Activated B cell treated with CpG ODN at 0.5 μM for 24 hours (primary cell): ENCODE measurements around the gene CES1. TPM values are rescaled to one million over a fixed set of nuclear protein-coding genes. Genes with fewer than 3 reads are reported as not detected.

Source experiments
- ATAC-seq: fragments of 200-7000 bp; cut with Tn5 transposase; one replicate; pipeline ENCODE4 v1.10.0; 2021; ENCODE audit warnings: low read depth, mild to moderate bottlenecking, moderate library complexity
- CTCF ChIA-PET: fragments of 350-600 bp; sonication (Branson Sonifier 250); formaldehyde crosslinking; loops from one replicate; lab custom pipeline; 2021; ENCODE audit warnings: antibody characterized with exemption; lab: Charles Lee
- POLR2A ChIA-PET: fragments of 350-600 bp; sonication (Branson Sonifier 250); formaldehyde crosslinking; loops from one replicate; lab custom pipeline; 2021; ENCODE audit warnings: antibody characterized with exemption; lab: Charles Lee
- DNase-seq: peaks from one replicate; pipeline ENCODE4 v3.0.0; 2022
- H3K27ac Mint-ChIP-seq: one replicate; pipeline ENCODE4 v1.8.0; 2020; ENCODE audit warnings: mixed read lengths
- H3K27me3 Mint-ChIP-seq: one replicate; pipeline ENCODE4 v1.8.0; 2021; ENCODE audit warnings: mixed read lengths
- H3K36me3 Mint-ChIP-seq: one replicate; pipeline ENCODE4 v1.8.0; 2021; ENCODE audit warnings: low read depth, mixed read lengths
- H3K4me1 Mint-ChIP-seq: one replicate; pipeline ENCODE4 v1.8.0; 2021; ENCODE audit warnings: mixed read lengths
- H3K4me3 Mint-ChIP-seq: one replicate; pipeline ENCODE4 v1.8.0; 2020; ENCODE audit warnings: mild to moderate bottlenecking, mixed read lengths
- H3K9me3 Mint-ChIP-seq: one replicate; pipeline ENCODE4 v1.8.0; 2020; ENCODE audit warnings: mixed read lengths
- intact Hi-C: fragments of 100-400 bp; cut with micrococcal nuclease; formaldehyde crosslinking; loops from one replicate; pipeline ENCODE4 v1.15.1; 2024
- total RNA-seq: library from RNA; stranded (reverse); gene quantifications from 2 replicates; pipeline ENCODE4 v1.2.3, GENCODE V29; 2022
- TF ChIP-seq, protein P1 (sequence below): fragments of 200-600 bp; IDR thresholded peaks from one replicate; pipeline ENCODE4 v1.8.0; 2022; ENCODE audit warnings: antibody characterized with exemption, mild to moderate bottlenecking

Gene CES1
- total RNA-seq, 1 donor from 2014 or later = not detected

DNA sequence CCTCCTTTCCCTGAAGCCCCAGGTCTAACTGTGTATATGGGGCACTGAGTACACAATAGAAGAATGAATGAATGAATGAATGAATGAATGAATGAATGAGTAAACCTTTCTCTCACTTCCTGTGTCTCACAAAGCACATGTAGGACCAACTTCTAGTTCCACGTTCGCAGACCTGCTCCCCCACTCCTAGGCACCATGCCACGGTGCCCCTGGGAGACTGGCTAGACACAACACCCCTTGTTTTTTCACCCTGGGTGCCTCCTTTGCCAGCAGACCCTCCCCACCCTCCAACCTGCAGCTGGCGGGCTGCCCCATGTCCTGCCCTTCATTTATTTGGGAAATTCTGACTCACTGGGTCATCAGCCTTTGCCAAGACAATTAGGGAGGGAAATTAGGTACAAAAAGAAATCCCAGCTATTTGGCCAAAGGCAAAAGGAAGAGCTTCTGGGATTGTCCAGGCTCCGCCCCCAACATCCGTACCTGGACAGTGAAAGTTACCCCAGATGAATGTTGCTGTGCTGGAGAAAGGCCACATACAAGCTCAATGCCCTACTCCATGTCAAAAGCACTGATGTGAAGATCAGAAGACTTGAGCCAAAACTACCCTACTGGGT, 7.7 kb downstream of the CES1 start:
- ChIA-PET POLR2A (no interaction called here), CTCF (no interaction called here)
- no peak overlapping the region for H3K27ac Mint-ChIP-seq
- no peak overlapping the region for H3K4me3 Mint-ChIP-seq
- no peaks in the 10 kb centered on the region for H3K4me1 Mint-ChIP-seq
- DNase-seq = no peak
- ATAC-seq = no peak
- H3K27me3 Mint-ChIP-seq = peaks cover 20% of the 10 kb centered on the region
- no peaks in the 10 kb centered on the region for H3K9me3 Mint-ChIP-seq
- intact Hi-C loops = no loop called here
- TF ChIP-seq, protein P1, sequence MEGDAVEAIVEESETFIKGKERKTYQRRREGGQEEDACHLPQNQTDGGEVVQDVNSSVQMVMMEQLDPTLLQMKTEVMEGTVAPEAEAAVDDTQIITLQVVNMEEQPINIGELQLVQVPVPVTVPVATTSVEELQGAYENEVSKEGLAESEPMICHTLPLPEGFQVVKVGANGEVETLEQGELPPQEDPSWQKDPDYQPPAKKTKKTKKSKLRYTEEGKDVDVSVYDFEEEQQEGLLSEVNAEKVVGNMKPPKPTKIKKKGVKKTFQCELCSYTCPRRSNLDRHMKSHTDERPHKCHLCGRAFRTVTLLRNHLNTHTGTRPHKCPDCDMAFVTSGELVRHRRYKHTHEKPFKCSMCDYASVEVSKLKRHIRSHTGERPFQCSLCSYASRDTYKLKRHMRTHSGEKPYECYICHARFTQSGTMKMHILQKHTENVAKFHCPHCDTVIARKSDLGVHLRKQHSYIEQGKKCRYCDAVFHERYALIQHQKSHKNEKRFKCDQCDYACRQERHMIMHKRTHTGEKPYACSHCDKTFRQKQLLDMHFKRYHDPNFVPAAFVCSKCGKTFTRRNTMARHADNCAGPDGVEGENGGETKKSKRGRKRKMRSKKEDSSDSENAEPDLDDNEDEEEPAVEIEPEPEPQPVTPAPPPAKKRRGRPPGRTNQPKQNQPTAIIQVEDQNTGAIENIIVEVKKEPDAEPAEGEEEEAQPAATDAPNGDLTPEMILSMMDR = no peak
- H3K36me3 Mint-ChIP-seq = no peaks in the 10 kb centered on the region

DNA sequence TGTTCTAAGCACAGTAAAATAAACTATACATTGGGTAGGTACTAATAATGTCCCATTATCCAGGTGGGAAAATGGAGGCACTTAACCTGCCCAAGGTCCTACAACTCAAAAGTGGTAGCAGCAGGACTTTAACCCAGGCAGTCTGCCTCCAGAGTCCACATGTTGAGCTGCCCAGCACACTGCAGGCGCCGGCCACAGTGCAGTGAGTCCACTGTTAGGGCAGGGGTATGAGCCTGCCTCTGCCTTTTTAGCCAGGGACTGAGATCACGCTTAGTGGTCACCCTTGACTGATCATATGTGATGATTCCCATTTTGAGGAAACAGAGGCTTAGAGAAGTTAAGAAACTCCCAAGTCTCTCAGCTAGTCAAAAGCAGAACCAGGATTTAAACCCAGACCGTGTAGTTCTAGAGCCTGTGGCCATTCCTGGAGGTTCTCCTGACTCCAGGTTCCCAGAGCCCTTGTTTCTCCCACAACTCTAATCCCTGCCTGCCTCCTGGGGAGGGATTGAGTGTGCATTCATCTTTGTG, 8.4 kb downstream of the CES1 start:
- CTCF ChIA-PET = no interaction called here

DNA sequence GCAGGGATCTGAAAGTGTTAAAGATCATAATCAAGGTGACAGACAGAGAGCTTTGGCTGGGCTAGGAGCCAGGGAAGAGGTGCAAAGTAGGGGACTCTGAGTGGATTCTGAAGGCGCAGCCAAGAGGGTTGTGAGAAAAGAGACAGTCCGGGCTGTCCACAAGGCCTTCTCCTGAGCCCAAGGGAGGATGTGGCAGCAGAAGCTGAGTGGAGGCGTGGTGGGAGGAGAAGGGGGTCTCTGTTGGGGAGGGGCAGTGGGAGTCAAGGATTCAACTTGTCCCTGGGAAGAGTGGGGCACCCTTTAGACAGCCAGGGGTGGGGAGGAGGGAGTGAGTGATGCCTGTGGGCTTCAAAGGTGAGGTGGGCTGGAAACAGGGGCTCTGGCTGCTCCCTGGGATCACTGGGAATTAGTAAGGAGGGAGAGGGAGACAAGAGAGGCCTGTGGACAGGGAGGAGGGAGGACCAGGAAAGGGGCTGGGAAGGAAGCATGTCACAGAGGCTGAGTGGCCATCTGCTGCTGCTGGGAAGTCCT, 10.6 kb downstream of the CES1 start:
- no peaks in the 10 kb centered on the region for H3K9me3 Mint-ChIP-seq
- intact Hi-C loops = no loop called here
- H3K27me3 Mint-ChIP-seq = peaks cover 19% of the 10 kb centered on the region
- CTCF ChIA-PET = no interaction called here
- no peak overlapping the region for H3K27ac Mint-ChIP-seq
- no peaks in the 10 kb centered on the region for H3K4me1 Mint-ChIP-seq
- H3K36me3 Mint-ChIP-seq = no peaks in the 10 kb centered on the region
- ATAC-seq = no peak
- H3K4me3 Mint-ChIP-seq = no peak overlapping the region
- no peak for DNase-seq
- TF ChIP-seq, protein P1 = no peak
- POLR2A ChIA-PET = no interaction called here

More for the DNA sequence above, 8.4 kb downstream of the CES1 start:
- Mint-ChIP-seq H3K4me3 (no peak overlapping the region), H3K9me3 (no peaks in the 10 kb centered on the region), H3K4me1 (no peaks in the 10 kb centered on the region), H3K27ac (no peak overlapping the region), H3K36me3 (no peaks in the 10 kb centered on the region), H3K27me3 (peaks cover 20% of the 10 kb centered on the region)
- intact Hi-C loops = no loop called here
- TF ChIP-seq, protein P1 = no peak
- POLR2A ChIA-PET = no interaction called here
- DNase-seq = no peak
- ATAC-seq = no peak

DNA sequence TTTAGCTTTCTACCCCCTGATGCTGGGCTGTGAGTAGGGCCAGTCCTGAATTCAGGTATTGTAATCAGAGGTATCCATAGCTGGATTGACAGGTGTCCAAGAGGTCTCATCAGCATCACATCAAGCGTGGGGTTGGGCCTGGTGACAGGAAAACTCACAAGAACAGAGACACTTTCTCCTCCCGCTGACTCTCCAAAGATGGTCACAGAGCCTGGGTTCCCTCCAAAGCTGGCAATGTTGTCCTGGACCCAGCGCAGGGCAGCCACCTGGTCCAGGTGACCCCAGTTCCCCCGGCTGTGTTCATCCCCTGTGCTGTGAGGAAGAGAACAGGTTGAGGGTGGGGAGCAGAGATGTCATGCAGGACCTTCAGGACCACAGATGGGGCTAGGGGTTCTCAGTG, 11.7 kb downstream of the CES1 start:
- H3K4me1 Mint-ChIP-seq = no peaks in the 10 kb centered on the region
- H3K4me3 Mint-ChIP-seq = no peak overlapping the region
- H3K27me3 Mint-ChIP-seq = peaks cover 19% of the 10 kb centered on the region
- no peak for DNase-seq
- H3K27ac Mint-ChIP-seq = no peak overlapping the region
- TF ChIP-seq, protein P1 = no peak
- intact Hi-C loops = no loop called here
- no peak for ATAC-seq
- POLR2A ChIA-PET = no interaction called here
- H3K36me3 Mint-ChIP-seq = no peaks in the 10 kb centered on the region
- no peaks in the 10 kb centered on the region for H3K9me3 Mint-ChIP-seq
- CTCF ChIA-PET = no interaction called here

DNA sequence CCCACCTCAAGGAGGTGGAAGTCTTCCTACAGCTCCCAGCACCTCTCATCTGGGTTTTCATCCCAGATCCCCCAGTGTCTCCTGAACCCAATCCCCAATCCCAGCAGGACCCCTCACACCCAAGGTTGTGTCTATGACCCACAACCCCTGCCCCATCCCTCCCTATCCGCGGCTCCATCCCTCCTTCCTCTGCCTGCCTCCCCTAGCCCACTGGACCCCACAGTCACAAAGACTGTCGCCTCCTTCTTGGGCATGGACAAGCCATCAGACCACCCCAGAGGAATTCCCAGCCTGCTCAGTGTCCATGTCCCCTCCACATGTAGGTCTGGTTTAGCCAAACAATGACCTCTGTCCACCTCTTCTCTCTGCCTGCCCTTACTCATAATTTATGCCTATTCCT, 12.3 kb downstream of the CES1 start:
- DNase-seq (no peak), ATAC-seq (no peak)
- Mint-ChIP-seq H3K36me3 (no peaks in the 10 kb centered on the region), H3K27me3 (peaks cover 14% of the 10 kb centered on the region), H3K9me3 (no peaks in the 10 kb centered on the region), H3K4me3 (no peak overlapping the region), H3K27ac (no peak overlapping the region), H3K4me1 (no peaks in the 10 kb centered on the region)
- intact Hi-C loops = no loop called here
- TF ChIP-seq, protein P1 = no peak
- POLR2A ChIA-PET = no interaction called here
- CTCF ChIA-PET = no interaction called here
